Measurements from ENCODE around the gene NFX1.

GRCh38 chr9:33372900-33373299 lies 82.6 kb downstream of the NFX1 start:
- TF ChIP-seq CTCF (IDR thresholded peaks at IDR 0.05) (no peak), POLR2AphosphoS5 (IDR thresholded peaks at IDR 0.05) (no peak), POLR2A (IDR thresholded peaks at IDR 0.05; ENCODE audit: low read depth) (no peak), EP300 (IDR thresholded peaks at IDR 0.05) (no peak)

Measured in esophagus muscularis mucosa (tissue), 4 donors.